GM19099 (cell line): ENCODE results near the gene MYCBP2.

Experiments
- POLR2A ChIP-seq: IDR thresholded peaks from 3 replicates; pipeline ENCODE4 v1.6.1; 2011; ENCODE audit warnings: low read depth; ENCODE audit not compliant: insufficient read length; ENCODE audit errors: extremely low read depth

Gene MYCBP2

GRCh38 chr13:77326905-77327604 is at the start of gene MYCBP2:
Gene MYCBP2 (minus strand): TSS chr13:77327094. CDS start chr13:77326775, 319 bp downstream.
- TF ChIP-seq POLR2A = peak; percentile 88

DNA sequence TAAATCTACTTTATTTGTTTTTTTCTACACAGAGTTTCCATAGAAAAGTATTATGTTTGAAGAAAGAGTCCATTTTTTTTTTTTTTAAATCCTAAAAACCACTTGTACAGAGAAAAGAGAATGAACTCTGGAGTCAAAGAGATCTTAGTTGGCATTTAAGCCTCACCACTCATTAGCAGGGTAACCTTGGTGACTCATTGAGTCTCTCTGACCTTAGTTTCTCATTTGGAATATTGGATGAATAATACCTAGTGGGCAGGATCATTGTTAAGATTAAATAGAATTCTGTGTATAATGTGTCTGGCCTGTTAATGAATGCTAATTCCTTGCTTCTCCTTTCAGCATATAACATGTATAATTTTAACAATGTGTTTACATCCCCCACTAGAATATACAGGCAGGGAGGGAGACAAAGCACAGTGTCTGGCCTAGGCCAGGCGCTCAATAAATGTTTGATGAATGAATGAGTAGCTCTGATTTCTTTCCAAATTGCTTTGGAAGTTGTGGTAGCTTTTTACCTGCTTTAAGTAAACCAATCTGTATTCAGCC is 48.7 kb upstream of the MYCBP2 start:
- no peak for TF ChIP-seq POLR2A

DNA sequence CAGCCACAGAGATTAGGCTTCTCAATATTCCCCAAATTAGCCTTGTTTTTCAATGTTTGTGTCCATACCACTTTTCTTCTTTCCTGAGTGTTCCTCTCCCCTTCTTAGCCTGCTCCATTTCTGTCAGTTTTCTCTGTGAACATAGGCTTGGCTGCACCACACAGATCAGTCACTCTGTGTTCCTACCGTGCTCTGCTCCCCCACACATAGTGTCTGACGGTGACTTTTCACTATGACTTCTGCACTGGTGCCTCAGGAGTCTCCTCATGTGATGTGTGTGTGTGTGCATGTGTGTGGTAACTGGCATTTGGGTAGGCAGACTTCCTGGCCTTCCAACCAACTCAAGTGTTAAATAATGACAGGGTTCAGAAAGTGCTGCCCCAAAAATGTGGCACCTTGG is 47.9 kb upstream of the MYCBP2 start:
- no peak for TF ChIP-seq POLR2A

GRCh38 chr13:77374339-77374738 is 47.4 kb upstream of the MYCBP2 start:
- no peak for TF ChIP-seq POLR2A

DNA sequence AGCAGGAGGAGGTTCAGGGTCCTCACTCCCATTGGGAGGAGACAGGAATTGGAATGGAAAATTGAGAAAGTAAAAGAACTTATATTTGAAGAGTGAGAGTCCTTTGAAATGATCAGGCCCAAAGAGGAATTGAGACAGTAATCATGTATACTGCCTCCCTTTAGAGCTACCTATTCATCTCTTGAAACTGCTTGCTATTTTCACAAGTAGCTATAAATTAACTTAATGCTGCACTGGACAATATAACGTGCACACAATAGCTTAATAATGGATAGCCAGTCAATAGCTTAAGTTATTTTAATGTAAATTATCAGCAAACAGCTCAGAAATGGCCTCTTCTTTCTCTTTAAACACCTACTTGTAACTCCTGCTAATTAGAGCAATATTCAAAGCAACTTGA is 46.6 kb upstream of the MYCBP2 start:
- TF ChIP-seq POLR2A = no peak

DNA sequence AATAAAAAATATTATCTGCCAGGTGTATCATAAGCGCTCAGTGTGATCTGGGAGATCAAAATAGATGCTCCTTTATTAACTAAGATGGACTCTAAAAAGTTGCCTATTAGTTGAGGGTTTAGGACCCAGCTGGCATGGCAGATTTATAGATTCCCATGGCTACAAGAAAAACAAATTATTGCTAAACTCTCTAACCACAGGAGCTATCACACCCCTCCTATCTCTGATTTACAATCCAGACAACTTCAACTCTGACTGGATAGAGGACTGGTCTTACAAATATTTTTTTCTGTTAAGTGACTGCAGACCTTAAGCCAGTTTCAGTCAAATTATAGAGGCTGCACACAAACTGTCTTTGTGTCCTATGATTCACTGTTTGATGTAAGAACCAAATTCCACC is 45.4 kb upstream of the MYCBP2 start:
- no peak for TF ChIP-seq POLR2A

DNA sequence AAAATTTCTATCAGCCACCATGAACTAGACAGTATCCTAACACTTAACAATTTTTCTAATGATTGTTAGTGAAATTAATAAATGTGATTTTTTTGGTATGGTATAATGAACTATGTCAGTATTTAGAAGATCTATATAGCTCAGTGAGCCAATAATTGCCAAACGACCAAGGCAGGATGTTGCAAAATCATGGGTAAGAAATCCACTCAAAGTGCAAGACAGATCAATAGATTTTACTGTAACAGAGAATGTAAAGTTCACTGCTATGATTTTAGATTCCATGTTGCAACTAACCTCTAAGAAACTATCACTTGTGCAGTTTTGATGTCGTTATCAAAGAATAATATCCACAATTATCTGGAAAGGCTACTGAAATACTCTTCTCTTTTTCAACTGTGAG is 44.0 kb upstream of the MYCBP2 start:
- TF ChIP-seq POLR2A = no peak

- no peak for TF ChIP-seq POLR2A
These were observed 35.3 kb upstream of the MYCBP2 start for GRCh38 chr13:77362166-77362565.

GRCh38 chr13:77360032-77360685 is 33.3 kb upstream of the MYCBP2 start:
- no peak for TF ChIP-seq POLR2A

DNA sequence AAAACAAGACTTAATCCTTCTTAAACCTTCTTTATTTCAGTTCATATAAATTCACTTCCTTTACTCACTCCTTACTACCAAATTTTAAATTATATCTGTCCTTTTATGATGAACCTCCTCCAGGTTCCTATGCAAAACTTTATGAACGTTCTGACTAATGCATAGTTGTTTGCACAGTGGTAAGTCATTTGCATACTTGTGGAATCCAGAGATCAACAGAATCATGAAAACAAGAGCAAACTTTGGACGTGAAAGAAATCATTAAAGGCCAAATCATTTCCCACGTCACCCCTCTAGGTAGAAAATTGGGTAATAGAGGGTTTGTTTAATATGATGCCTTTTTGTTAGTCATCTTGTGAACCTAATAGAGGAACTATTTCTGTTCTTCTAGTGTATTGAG is 32.3 kb upstream of the MYCBP2 start:
- no peak for TF ChIP-seq POLR2A

DNA sequence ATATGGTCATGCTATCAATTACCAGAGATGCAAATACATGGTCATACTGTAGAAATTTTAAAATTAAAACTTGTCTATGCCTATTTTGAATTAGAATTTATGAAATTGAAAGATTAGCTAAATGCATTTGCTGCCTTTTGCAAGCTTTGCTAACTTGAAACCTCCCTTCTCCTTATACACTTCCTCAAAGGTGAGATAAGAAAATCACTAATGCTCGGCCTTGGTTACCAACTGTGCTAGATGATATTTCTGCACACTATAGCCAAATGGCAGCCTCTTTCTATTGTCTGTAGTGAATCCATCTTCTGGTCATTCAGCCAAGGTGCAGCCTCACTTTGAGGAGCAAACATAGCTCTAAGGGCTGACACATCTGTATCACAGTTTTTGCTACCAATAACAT is 31.1 kb upstream of the MYCBP2 start:
- TF ChIP-seq POLR2A = no peak

DNA sequence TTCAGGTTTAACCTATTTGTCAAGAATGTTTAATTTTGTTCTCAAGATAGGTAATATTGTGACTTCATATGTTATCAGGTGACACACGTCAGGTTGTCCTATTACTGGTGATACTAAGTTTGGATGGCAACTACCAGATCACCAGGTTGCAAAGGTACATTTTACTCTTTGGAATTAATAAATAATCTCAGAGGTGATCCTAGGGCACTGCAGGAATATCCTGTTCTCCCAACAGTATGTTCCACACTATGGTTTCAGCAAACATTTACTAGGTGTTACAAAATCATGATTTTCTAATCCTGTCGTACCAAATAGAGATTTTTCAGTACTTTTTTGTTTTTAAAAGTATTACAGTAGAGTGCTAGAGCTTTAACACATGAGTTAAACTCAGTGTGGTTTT is 29.3 kb upstream of the MYCBP2 start:
- TF ChIP-seq POLR2A = no peak

- TF ChIP-seq POLR2A = no peak
These were observed 27.1 kb upstream of the MYCBP2 start for GRCh38 chr13:77353995-77354394.

DNA sequence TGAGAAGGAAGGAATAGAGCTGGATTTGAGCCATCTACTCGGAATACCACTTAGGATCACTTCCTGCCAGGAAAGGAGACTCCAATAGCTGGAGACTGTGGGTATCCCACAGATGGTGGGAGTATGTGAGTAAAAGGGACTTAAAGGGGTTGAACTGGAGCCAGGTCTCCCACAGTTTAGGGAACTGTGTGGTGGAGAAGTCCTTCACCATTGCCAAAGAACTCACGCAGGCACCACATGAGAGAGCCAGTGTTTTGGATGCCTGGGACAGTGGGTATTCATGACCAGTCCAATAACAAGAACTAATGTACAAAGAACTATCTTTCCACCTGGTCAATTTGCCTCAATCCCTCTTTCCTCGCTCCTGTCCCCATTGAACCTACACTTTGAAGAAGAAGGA is 24.4 kb upstream of the MYCBP2 start:
- no peak for TF ChIP-seq POLR2A

DNA sequence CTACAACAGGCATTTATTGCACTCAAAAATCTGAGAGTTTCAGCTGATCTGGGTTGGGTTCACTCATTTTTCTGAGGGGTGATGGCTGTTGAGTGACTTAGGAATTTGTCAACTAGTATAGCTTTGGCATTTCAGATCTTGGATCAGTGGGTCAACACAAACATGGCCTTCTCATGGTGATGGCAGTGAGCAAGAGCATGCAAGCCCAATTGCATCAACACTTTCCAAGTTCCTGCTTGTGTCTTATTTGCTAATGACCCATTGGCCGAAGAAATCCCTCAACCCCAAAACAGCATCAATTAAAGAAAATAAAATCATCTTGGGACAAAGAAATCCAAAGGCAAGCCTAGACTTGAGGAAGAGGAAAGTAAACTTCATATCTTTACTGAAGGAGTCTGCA is 23.9 kb upstream of the MYCBP2 start:
- no peak for TF ChIP-seq POLR2A

DNA sequence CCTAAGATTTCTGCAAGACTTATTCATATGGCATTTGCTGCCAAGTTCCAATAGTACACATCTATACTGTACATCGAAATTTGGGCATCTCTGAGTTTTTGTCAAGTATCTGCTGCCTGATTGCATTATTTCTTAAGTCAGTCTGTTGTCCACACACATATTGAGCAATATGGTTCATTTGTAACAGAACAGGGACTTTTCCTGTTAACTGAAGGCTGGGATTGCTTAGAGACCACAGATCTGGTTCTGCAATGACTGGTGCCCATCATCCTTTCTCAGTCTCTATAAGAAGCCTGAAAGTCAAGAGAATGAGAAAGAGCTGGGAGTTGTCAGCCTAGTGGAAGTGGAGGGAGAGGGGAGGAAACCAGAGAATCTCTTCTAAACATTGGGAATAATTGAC is 22.5 kb upstream of the MYCBP2 start:
- TF ChIP-seq POLR2A = no peak
